SK-N-SH (cell line): ENCODE measurements around the gene TPBG. TPM values are rescaled to one million over a fixed set of nuclear protein-coding genes. Genes with fewer than 3 reads are reported as not detected.

Source experiments
- CTCF ChIA-PET: fragments of 300-600, 350-600 bp; formaldehyde crosslinking; extraction: SDS; loops from one replicate; lab custom pipeline; 2021; lab: Yijun Ruan, JAX
- POLR2A ChIA-PET: fragments of 350-600 bp; sonication (Branson Sonifier 250); formaldehyde crosslinking; extraction: SDS; loops from one replicate; lab custom pipeline; 2020; ENCODE audit warnings: antibody characterized with exemption, inconsistent platforms; lab: Yijun Ruan, JAX
- DNase-seq: peaks from one replicate; pipeline ENCODE4 v3.0.0; 2012
- H2AFZ ChIP-seq: fragments of 200-600 bp; sonication (generic); 2 replicates; pipeline ENCODE4 v1.8.1; 2016; ENCODE audit warnings: antibody characterized with exemption, mild to moderate bottlenecking, low read depth
- H3F3A ChIP-seq: fragments of 200-600 bp; sonication (generic); replicated peaks from 2 replicates; pipeline ENCODE3; 2016; ENCODE audit warnings: antibody characterized with exemption, mild to moderate bottlenecking; ENCODE audit not compliant: insufficient read depth
- H3K27ac ChIP-seq, 2 experiments: fragments of 200-500 bp in 1 of 2; fragments of 200-600 bp in 1 of 2; sonication (Bioruptor generic) in 1 of 2; sonication (generic), shearing (Covaris generic) in 1 of 2; 2 replicates each; pipeline versions ENCODE4 v1.5.1 to v1.6.1; 2014 to 2016; ENCODE audit warnings: low read depth in 2 of 2, inconsistent platforms in 1 of 2, low read length in 1 of 2, mild to moderate bottlenecking in 1 of 2, mixed read lengths in 1 of 2
- H3K27me3 ChIP-seq: fragments of 200-600 bp; sonication (generic), shearing (Covaris generic); 2 replicates; pipeline ENCODE4 v1.6.1; 2016; ENCODE audit warnings: mixed run types; ENCODE audit not compliant: insufficient read depth
- H3K36me3 ChIP-seq, 2 experiments: fragments of 200-500 bp in 1 of 2; fragments of 200-600 bp in 1 of 2; sonication (Bioruptor generic) in 1 of 2; sonication (generic) in 1 of 2; replicated peaks in 1 of 2; 2 replicates each; pipeline versions ENCODE3 to v1.5.1; 2014 to 2016; ENCODE audit warnings: low read length in 1 of 2, mild to moderate bottlenecking in 1 of 2; ENCODE audit not compliant: insufficient read depth in 2 of 2, control insufficient read depth in 1 of 2
- H3K4me1 ChIP-seq, 2 experiments: fragments of 200-500 bp in 1 of 2; fragments of 200-600 bp in 1 of 2; sonication (Bioruptor generic) in 1 of 2; sonication (generic), shearing (Covaris generic) in 1 of 2; 2 replicates each; pipeline versions ENCODE4 v1.5.1 to v1.6.1; 2014 to 2016; ENCODE audit warnings: low read depth in 1 of 2, low read length in 1 of 2, mixed run types in 1 of 2; ENCODE audit not compliant: insufficient read depth in 2 of 2, control insufficient read depth in 1 of 2
- H3K4me2 ChIP-seq: fragments of 200-600 bp; sonication (generic), shearing (Covaris generic); 2 replicates; pipeline ENCODE4 v1.6.1; 2017; ENCODE audit warnings: mixed run types
- H3K4me3 ChIP-seq, 2 experiments: fragments of 200-500 bp in 1 of 2; fragments of 200-600 bp in 1 of 2; sonication (Bioruptor generic) in 1 of 2; sonication (generic), shearing (Covaris generic) in 1 of 2; 2 replicates each; pipeline versions ENCODE4 v1.5.1 to v1.8.1; 2014 to 2016; ENCODE audit warnings: low read depth in 2 of 2, inconsistent platforms in 1 of 2, low read length in 1 of 2, mild to moderate bottlenecking in 1 of 2, mixed read lengths in 1 of 2, moderate library complexity in 1 of 2
- H3K79me2 ChIP-seq: fragments of 200-600 bp; sonication (generic); 2 replicates; pipeline ENCODE4 v1.8.1; 2017; ENCODE audit warnings: mild to moderate bottlenecking; ENCODE audit not compliant: insufficient read depth
- H3K9ac ChIP-seq: fragments of 200-600 bp; sonication (generic); 2 replicates; pipeline ENCODE4 v1.6.1; 2017; ENCODE audit warnings: mixed run types
- H3K9me2 ChIP-seq: fragments of 200-600 bp; sonication (generic); 2 replicates; pipeline ENCODE4 v1.6.1; 2017; ENCODE audit warnings: mixed run types
- H3K9me3 ChIP-seq: fragments of 200-600 bp; sonication (generic); 2 replicates; pipeline ENCODE4 v1.6.1; 2017; ENCODE audit warnings: mixed run types, mild to moderate bottlenecking, moderate library complexity
- H4K20me1 ChIP-seq: fragments of 200-600 bp; sonication (generic); 2 replicates; pipeline ENCODE4 v1.6.1; 2017; ENCODE audit warnings: mild to moderate bottlenecking, mixed run types; ENCODE audit not compliant: insufficient read depth
- CHD2 ChIP-seq: fragments of 150-350 bp; IDR thresholded peaks from 2 replicates; pipeline ENCODE4 v1.6.1; 2018; ENCODE audit warnings: low read length; ENCODE audit not compliant: partially characterized antibody
- EZH2phosphoT487 ChIP-seq: fragments of 200-600 bp; sonication (generic); IDR thresholded peaks from 2 replicates; pipeline ENCODE4 v1.6.1; 2017; ENCODE audit warnings: low read depth, mixed run types, mild to moderate bottlenecking, antibody characterized with exemption, moderate library complexity, borderline replicate concordance
- FOSL2 ChIP-seq: IDR thresholded peaks from 2 replicates; pipeline ENCODE4 v1.4.0; 2012; ENCODE audit warnings: low read depth, mild to moderate bottlenecking, moderate library complexity, borderline replicate concordance
- GABPA ChIP-seq: IDR thresholded peaks from 2 replicates; pipeline ENCODE4 v1.4.0; 2012; ENCODE audit warnings: low read depth, mild to moderate bottlenecking
- JUND ChIP-seq: IDR thresholded peaks from 2 replicates; pipeline ENCODE4 v1.4.0; 2012
- MEF2A ChIP-seq: IDR thresholded peaks from 2 replicates; pipeline ENCODE4 v1.4.0; 2012; ENCODE audit warnings: low read depth, borderline replicate concordance
- MXI1 ChIP-seq: IDR thresholded peaks from 2 replicates; pipeline ENCODE4 v1.6.1; 2012; ENCODE audit warnings: mild to moderate bottlenecking, low read depth, low read length, improper control_type of control experiment
- NRF1 ChIP-seq: IDR thresholded peaks from 2 replicates; pipeline ENCODE4 v1.6.1; 2012; ENCODE audit warnings: low read depth, mild to moderate bottlenecking, low read length
- POLR2AphosphoS5 ChIP-seq: IDR thresholded peaks from 2 replicates; pipeline ENCODE4 v1.6.1; 2012; ENCODE audit warnings: low read depth, low read length
- RAD21 ChIP-seq: IDR thresholded peaks from 2 replicates; pipeline ENCODE4 v1.6.1; 2012; ENCODE audit warnings: mild to moderate bottlenecking, low read length
- RCOR1 ChIP-seq: fragments of 150-350 bp; IDR thresholded peaks from 2 replicates; pipeline ENCODE4 v1.6.1; 2017; ENCODE audit warnings: antibody characterized with exemption, low read length
- RFX5 ChIP-seq: IDR thresholded peaks from 2 replicates; pipeline ENCODE4 v1.6.1; 2012; ENCODE audit warnings: mild to moderate bottlenecking, improper control_type of control experiment, low read length
- RXRA ChIP-seq: IDR thresholded peaks from 2 replicates; pipeline ENCODE4 v1.4.0; 2012; ENCODE audit warnings: low read depth, mild to moderate bottlenecking, borderline replicate concordance
- SMC3 ChIP-seq: IDR thresholded peaks from 2 replicates; pipeline ENCODE4 v1.6.1; 2012; ENCODE audit warnings: low read depth, low read length, improper control_type of control experiment
- WGBS: methylation state at CpG from one replicate; pipeline ENCODE4 v1.1.6; 2017; ENCODE audit warnings: low lambda C conversion rate; 5-methylcytosine and 5-hydroxymethylcytosine counted together
- polyA plus RNA-seq, 3 experiments: library from polyadenylated mRNA; depleted of rRNA; stranded (reverse); fragments of >200 nt; gene quantifications; 2 replicates each; pipeline ENCODE4 v1.2.3, GENCODE V29; 2012
- TF ChIP-seq, protein P1 (sequence below): IDR thresholded peaks from 2 replicates; pipeline ENCODE4 v1.4.0; 2012; ENCODE audit warnings: low read depth
- TF ChIP-seq, protein P2 (sequence below): fragments of 150-350 bp; IDR thresholded peaks from 2 replicates; pipeline ENCODE4 v1.6.1; 2016; ENCODE audit warnings: mild to moderate bottlenecking, low read depth, low read length
- TF ChIP-seq, protein P3 (sequence below): fragments of 150-350 bp; IDR thresholded peaks from 2 replicates; pipeline ENCODE4 v1.6.1; 2017; ENCODE audit warnings: antibody characterized with exemption, low read length, low read depth, borderline replicate concordance

Gene TPBG
- polyA plus RNA-seq, 1 of the 3 experiments (the other 2 are of a cell fraction): 128 TPM

DNA sequence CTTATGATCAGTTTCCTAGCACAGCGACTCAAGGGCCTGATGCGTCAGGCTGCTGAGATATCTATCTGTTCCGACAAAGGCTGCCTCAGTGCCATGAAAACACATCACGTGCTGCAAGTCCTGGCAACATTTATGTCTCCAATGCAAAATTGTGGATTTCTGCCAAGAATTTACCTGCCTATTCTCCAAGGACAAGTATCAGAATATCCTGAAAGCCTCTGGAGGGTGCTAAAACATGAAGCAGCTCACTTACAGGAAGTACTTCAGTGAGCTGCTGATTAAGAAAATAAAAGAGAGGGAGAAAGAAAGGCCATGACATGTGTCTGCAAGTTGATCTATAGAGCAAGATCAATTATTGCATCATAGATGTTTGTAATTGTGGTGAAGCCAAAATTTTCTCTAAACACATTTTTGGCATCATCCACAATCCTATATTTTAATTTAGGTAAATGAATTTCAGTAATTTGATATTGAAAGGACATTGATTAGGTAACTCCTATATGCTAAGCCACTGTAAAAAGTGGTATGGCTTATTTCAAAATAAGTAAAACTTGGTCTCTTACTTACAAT is 25.8 kb upstream of the TPBG start (continued):
- TF ChIP-seq, protein P1, sequence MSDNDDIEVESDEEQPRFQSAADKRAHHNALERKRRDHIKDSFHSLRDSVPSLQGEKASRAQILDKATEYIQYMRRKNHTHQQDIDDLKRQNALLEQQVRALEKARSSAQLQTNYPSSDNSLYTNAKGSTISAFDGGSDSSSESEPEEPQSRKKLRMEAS: no peak
- TF ChIP-seq, protein P2, sequence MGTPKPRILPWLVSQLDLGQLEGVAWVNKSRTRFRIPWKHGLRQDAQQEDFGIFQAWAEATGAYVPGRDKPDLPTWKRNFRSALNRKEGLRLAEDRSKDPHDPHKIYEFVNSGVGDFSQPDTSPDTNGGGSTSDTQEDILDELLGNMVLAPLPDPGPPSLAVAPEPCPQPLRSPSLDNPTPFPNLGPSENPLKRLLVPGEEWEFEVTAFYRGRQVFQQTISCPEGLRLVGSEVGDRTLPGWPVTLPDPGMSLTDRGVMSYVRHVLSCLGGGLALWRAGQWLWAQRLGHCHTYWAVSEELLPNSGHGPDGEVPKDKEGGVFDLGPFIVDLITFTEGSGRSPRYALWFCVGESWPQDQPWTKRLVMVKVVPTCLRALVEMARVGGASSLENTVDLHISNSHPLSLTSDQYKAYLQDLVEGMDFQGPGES: no peak
- no peak for TF ChIP-seq MXI1

DNA sequence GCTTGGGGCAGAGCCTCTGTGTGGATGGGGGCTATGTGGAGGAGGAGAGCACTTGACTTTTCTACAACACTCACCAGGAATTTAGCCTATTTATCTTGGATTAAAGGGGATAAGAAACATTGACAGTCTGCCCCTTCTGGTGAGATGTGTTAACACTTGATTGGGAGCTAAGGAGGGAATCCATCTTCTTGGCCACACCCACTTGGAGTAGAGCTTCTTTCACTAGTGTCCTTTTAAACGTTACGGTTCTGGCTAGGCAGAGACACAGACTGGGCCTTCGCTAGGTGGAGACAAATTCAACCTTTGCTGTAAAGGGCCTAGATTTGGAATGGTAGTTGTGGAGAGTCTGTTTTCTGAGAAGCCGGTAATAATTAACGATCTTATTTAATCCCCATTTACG is 15.5 kb upstream of the TPBG start:
- Histone ChIP-seq H3K36me3 (no peaks in the 10 kb centered on the region), H3K9me2 (no peaks in the 10 kb centered on the region; the same call in 1 of the 2 replicates), H3K27ac (no peak overlapping the region), H3K9me3 (peaks cover 7% of the 10 kb centered on the region), H3K79me2 (no peaks in the 10 kb centered on the region), H4K20me1 (no peaks in the 10 kb centered on the region), H3K4me1 (no peaks in the 10 kb centered on the region), H3K4me3 (no peak overlapping the region), H3K4me2 (no peak overlapping the region), H3K9ac (no peak overlapping the region), H3K27me3 (no peaks in the 10 kb centered on the region), H2AFZ (no peak overlapping the region), H3F3A (no peaks in the 10 kb centered on the region)
- 94% methylated on average over 6 of the region's 6 CpGs for WGBS
- ChIA-PET POLR2A (no interaction called here), CTCF (interaction anchor here (1.0 kb wide), 1 partner anchor 9 kb away, joined by 3 read pairs; no protein-coding TSS in a partner anchor)
- TF ChIP-seq, protein P3, sequence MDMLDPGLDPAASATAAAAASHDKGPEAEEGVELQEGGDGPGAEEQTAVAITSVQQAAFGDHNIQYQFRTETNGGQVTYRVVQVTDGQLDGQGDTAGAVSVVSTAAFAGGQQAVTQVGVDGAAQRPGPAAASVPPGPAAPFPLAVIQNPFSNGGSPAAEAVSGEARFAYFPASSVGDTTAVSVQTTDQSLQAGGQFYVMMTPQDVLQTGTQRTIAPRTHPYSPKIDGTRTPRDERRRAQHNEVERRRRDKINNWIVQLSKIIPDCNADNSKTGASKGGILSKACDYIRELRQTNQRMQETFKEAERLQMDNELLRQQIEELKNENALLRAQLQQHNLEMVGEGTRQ: no peak
- TF ChIP-seq RXRA (no peak), MEF2A (no peak), RAD21 (no peak), RFX5 (no peak), GABPA (no peak), POLR2AphosphoS5 (no peak)
- no peak for DNase-seq

DNA sequence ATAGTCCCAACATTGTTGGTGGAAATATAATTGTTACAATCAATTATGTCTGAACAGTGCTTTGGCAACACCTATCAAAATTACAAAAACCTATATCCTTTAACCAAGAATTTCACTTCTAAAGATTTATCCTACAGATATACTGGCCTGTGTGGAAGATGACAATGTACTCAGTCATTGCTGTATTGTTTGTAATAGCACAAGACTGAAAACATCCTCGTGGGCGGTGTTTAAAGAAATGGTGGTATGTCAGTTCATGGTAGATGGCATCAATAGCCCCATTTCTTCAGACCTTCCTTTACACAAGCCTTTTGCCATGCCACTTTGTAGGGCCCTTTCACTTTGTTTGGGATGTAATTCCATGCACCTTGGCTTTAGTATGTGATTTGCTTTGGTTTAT is 9.8 kb upstream of the TPBG start:
- POLR2A ChIA-PET: no interaction called here
- Histone ChIP-seq H3K9ac (no peak overlapping the region), H3K79me2 (no peaks in the 10 kb centered on the region), H3K9me3 (no peaks in the 10 kb centered on the region), H3K27ac (no peak overlapping the region), H3K9me2 (no peaks in the 10 kb centered on the region), H3K4me3 (no peak overlapping the region), H3K36me3 (no peaks in the 10 kb centered on the region), H4K20me1 (no peaks in the 10 kb centered on the region), H3K4me1 (no peaks in the 10 kb centered on the region), H3K27me3 (no peaks in the 10 kb centered on the region), H2AFZ (no peak overlapping the region), H3K4me2 (no peak overlapping the region), H3F3A (no peaks in the 10 kb centered on the region)
- CTCF ChIA-PET: no interaction called here
- WGBS: 88% methylated on average over 2 of the region's 2 CpGs
- DNase-seq: no peak
- TF ChIP-seq JUND (no peak), RAD21 (no peak), RCOR1 (no peak), NRF1 (no peak), GABPA (no peak), SMC3 (no peak), EZH2phosphoT487 (no peak), FOSL2 (no peak), CHD2 (no peak)
